PC-3 (cell line): Measurements from ENCODE around the gene MLLT3. TPM values are rescaled to one million over a fixed set of nuclear protein-coding genes. Genes with fewer than 3 reads are reported as not detected.

Source experiments
- ATAC-seq: fragments of 200-7000 bp; cut with Tn5 transposase; 2 replicates; pipeline ENCODE4 v1.9.1; 2020; ENCODE audit warnings: mild to moderate bottlenecking, moderate library complexity
- BruUV-seq: library from RNA; stranded (reverse); fragments of 400-500 nt; replicated peaks from 2 replicates; lab custom pipeline; 2021; lab: Mats Ljungman, UMichigan
- CTCF ChIA-PET: fragments of 300-600 bp; sonication (Branson Sonifier 250); formaldehyde crosslinking; loops from one replicate; lab custom pipeline; 2022; ENCODE audit warnings: antibody characterized with exemption; lab: Charles Lee
- POLR2A ChIA-PET: fragments of 300-600 bp; sonication (Branson Sonifier 250); formaldehyde crosslinking; loops from one replicate; lab custom pipeline; 2022; ENCODE audit warnings: antibody characterized with exemption; ENCODE audit not compliant: unreplicated experiment; lab: Charles Lee
- DNase-seq: peaks from one replicate; pipeline ENCODE4 v3.0.0-alpha.2; 2015
- H2AFZ ChIP-seq: fragments of 300-600 bp; sonication (generic); 2 replicates; pipeline ENCODE4 v1.6.0; 2016; ENCODE audit warnings: antibody characterized with exemption, low read length
- H3F3A ChIP-seq: fragments of 300-600 bp; sonication (generic); one replicate; pipeline ENCODE4 v1.6.0; 2017; ENCODE audit warnings: antibody characterized with exemption, low read length, control low read depth, mild to moderate bottlenecking; ENCODE audit not compliant: unreplicated experiment
- H3K27ac ChIP-seq: fragments of 300-600 bp; sonication (generic); 2 replicates; pipeline ENCODE4 v1.5.1; 2016; ENCODE audit warnings: mild to moderate bottlenecking, low read length
- H3K27me3 ChIP-seq: fragments of 300-600 bp; sonication (generic); 2 replicates; pipeline ENCODE4 v1.6.1; 2016; ENCODE audit warnings: low read length, mixed read lengths
- H3K36me3 ChIP-seq: fragments of 300-600 bp; sonication (generic); 2 replicates; pipeline ENCODE4 v1.6.1; 2016; ENCODE audit warnings: low read depth, mixed run types, low read length, mixed read lengths
- H3K4me1 ChIP-seq: fragments of 300-600 bp; sonication (generic); 2 replicates; pipeline ENCODE4 v1.5.1; 2016; ENCODE audit warnings: low read length; ENCODE audit not compliant: insufficient read depth
- H3K4me2 ChIP-seq: fragments of 300-600 bp; sonication (generic); 2 replicates; pipeline ENCODE4 v1.6.0; 2016; ENCODE audit warnings: low read length
- H3K4me3 ChIP-seq: fragments of 300-600 bp; sonication (generic); 2 replicates; pipeline ENCODE4 v1.5.1; 2016; ENCODE audit warnings: mild to moderate bottlenecking, low read length, mixed read lengths
- H3K79me2 ChIP-seq: fragments of 300-600 bp; sonication (generic); 2 replicates; pipeline ENCODE4 v1.6.1; 2017; ENCODE audit warnings: low read length, mixed read lengths
- H3K9ac ChIP-seq: fragments of 300-600 bp; sonication (generic); 2 replicates; pipeline ENCODE4 v1.6.0; 2016; ENCODE audit warnings: mild to moderate bottlenecking, low read length
- H3K9me2 ChIP-seq: fragments of 300-600 bp; sonication (generic); replicated peaks from 2 replicates; pipeline ENCODE4 v1.6.1; 2016; ENCODE audit warnings: mixed run types, low read length, mixed read lengths
- H3K9me3 ChIP-seq: fragments of 300-600 bp; sonication (generic); 2 replicates; pipeline ENCODE4 v1.6.1; 2016; ENCODE audit warnings: low read length, mixed read lengths
- H4K20me1 ChIP-seq: fragments of 300-600 bp; sonication (generic); 2 replicates; pipeline ENCODE4 v1.6.1; 2016; ENCODE audit warnings: low read length, mixed read lengths
- CTCF ChIP-seq: fragments of 300-600 bp; sonication (generic); conservative IDR thresholded peaks from 2 replicates; pipeline ENCODE4 v1.5.1; 2017; ENCODE audit warnings: antibody characterized with exemption, low read depth, mild to moderate bottlenecking, low read length
- EZH2 ChIP-seq: fragments of 300-600 bp; sonication (generic); IDR thresholded peaks from one replicate; pipeline ENCODE4 v1.6.1; 2017; ENCODE audit warnings: antibody characterized with exemption, mild to moderate bottlenecking, low read length; ENCODE audit not compliant: unreplicated experiment
- EZH2phosphoT487 ChIP-seq: fragments of 300-600 bp; sonication (generic); IDR thresholded peaks from 2 replicates; pipeline ENCODE4 v1.6.1; 2018; ENCODE audit warnings: mild to moderate bottlenecking, antibody characterized with exemption, low read length, borderline replicate concordance
- intact Hi-C: fragments of 100-400 bp; cut with micrococcal nuclease; formaldehyde crosslinking; loops from 2 replicates; pipeline ENCODE4 v1.9.0; 2023
- total RNA-seq: library from RNA; depleted of rRNA; stranded (reverse); fragments of >200 nt; gene quantifications from 2 replicates; pipeline ENCODE4 v1.2.3, GENCODE V29; 2014

Gene MLLT3
- total RNA-seq, 1 experiment from 2014 or later = 7.1 TPM

- BruUV-seq = no TSS peak
- POLR2A ChIA-PET = no interaction called here
Measured at GRCh38 chr9:20601292-20601691, 21.0 kb downstream of the MLLT3 start.

GRCh38 chr9:20599195-20599594 lies 23.1 kb downstream of the MLLT3 start:
- Histone ChIP-seq H3K27me3 (no peaks in the 10 kb centered on the region), H3K9ac (no peak overlapping the region), H3K9me2 (no peaks in the 10 kb centered on the region), H3K4me3 (no peak overlapping the region), H3K9me3 (no peaks in the 10 kb centered on the region), H2AFZ (no peak overlapping the region), H3K27ac (no peak overlapping the region), H3K79me2 (no peaks in the 10 kb centered on the region), H3K36me3 (no peaks in the 10 kb centered on the region), H3K4me2 (no peak overlapping the region), H3K4me1 (no peaks in the 10 kb centered on the region), H4K20me1 (no peaks in the 10 kb centered on the region), H3F3A (no peaks in the 10 kb centered on the region)
- DNase-seq = no peak
- BruUV-seq = no TSS peak
- TF ChIP-seq EZH2phosphoT487 = no peak
- no peak for TF ChIP-seq CTCF
- no peak for TF ChIP-seq EZH2
- CTCF ChIA-PET = no interaction called here
- no peak for ATAC-seq
- POLR2A ChIA-PET = no interaction called here
- intact Hi-C loops = no loop called here

More at GRCh38 chr9:20601292-20601691, 21.0 kb downstream of the MLLT3 start:
- intact Hi-C loops = no loop called here
- H3K27me3 ChIP-seq = no peaks in the 10 kb centered on the region
- DNase-seq = no peak
- no peaks in the 10 kb centered on the region for H3K9me3 ChIP-seq
- no peak overlapping the region for H3K9ac ChIP-seq
- H2AFZ ChIP-seq = no peak overlapping the region
- no peaks in the 10 kb centered on the region for H3K36me3 ChIP-seq
- no peaks in the 10 kb centered on the region for H3K79me2 ChIP-seq
- H3K4me2 ChIP-seq = no peak overlapping the region
- CTCF ChIA-PET = interaction anchor here (0.6 kb wide), 1 partner anchor 628 kb away, joined by 13 read pairs; no protein-coding TSS in a partner anchor
- no peaks in the 10 kb centered on the region for H3K4me1 ChIP-seq
- H3K27ac ChIP-seq = no peak overlapping the region
- no peak overlapping the region for H3K4me3 ChIP-seq
- H3F3A ChIP-seq = no peaks in the 10 kb centered on the region
- no peak for TF ChIP-seq EZH2phosphoT487
- TF ChIP-seq CTCF = no peak
- TF ChIP-seq EZH2 = no peak
- H4K20me1 ChIP-seq = no peaks in the 10 kb centered on the region
- no peaks in the 10 kb centered on the region for H3K9me2 ChIP-seq
- no peak for ATAC-seq

GRCh38 chr9:20598367-20598766 lies 23.9 kb downstream of the MLLT3 start:
- POLR2A ChIA-PET = no interaction called here
- no peak for DNase-seq
- Histone ChIP-seq H3K36me3 (no peaks in the 10 kb centered on the region), H3K4me2 (no peak overlapping the region), H3K27me3 (no peaks in the 10 kb centered on the region), H3K9me2 (no peaks in the 10 kb centered on the region), H4K20me1 (no peaks in the 10 kb centered on the region), H3K9ac (no peak overlapping the region), H3K79me2 (no peaks in the 10 kb centered on the region), H3K4me1 (peaks cover 4% of the 10 kb centered on the region; the same call in 1 of the 2 replicates), H3F3A (no peaks in the 10 kb centered on the region), H3K9me3 (no peaks in the 10 kb centered on the region), H3K4me3 (no peak overlapping the region), H2AFZ (no peak overlapping the region), H3K27ac (no peak overlapping the region)
- intact Hi-C loops = no loop called here
- CTCF ChIA-PET = no interaction called here
- no TSS peak for BruUV-seq
- TF ChIP-seq EZH2phosphoT487 = no peak
- no peak for TF ChIP-seq EZH2
- no peak for TF ChIP-seq CTCF
- no peak for ATAC-seq
